ENCODE data around the gene ATAD1.

Gene ATAD1

DNA sequence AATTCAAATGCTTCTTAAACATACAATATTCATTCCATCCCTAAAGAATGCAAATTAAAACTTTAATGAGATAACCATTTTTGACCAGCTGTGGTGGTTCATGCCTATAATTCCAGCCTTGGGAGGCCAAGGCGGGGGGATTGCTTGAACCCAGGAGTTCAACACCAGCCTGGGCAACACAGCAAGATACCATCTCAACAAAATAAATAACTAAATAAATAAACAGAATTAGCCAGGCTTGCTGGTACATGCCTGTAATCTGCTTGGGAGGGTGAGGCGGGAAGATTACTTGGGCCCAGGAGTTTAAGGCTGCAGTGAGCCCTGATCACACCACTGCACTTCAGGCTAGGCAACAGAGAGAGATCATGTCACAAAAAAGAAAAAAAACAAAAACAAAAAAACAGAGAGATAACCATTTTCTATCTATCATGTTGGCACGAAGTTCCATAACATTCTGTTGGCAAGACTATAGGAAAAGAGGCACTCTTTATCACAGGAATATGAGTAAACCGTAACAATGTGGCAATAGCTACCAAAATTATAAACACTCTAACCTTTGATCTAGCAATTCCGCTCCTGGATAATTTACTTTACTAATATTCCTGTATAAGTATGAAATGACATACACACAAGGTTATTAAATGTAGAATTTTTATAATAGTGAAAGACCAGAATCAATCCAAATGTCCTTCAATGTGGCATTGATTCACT lies 52.2 kb downstream of the ATAD1 start:
- ATAC-seq, result no peak
- TF ChIP-seq, protein P1, sequence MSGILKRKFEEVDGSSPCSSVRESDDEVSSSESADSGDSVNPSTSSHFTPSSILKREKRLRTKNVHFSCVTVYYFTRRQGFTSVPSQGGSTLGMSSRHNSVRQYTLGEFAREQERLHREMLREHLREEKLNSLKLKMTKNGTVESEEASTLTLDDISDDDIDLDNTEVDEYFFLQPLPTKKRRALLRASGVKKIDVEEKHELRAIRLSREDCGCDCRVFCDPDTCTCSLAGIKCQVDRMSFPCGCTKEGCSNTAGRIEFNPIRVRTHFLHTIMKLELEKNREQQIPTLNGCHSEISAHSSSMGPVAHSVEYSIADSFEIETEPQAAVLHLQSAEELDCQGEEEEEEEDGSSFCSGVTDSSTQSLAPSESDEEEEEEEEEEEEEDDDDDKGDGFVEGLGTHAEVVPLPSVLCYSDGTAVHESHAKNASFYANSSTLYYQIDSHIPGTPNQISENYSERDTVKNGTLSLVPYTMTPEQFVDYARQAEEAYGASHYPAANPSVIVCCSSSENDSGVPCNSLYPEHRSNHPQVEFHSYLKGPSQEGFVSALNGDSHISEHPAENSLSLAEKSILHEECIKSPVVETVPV (CRISPR knock-in tag; IDR thresholded peaks at IDR 0.05), result no peak
- TF ChIP-seq TCF4 (CRISPR knock-in tag; IDR thresholded peaks at IDR 0.05; ENCODE audit: borderline replicate concordance) (no peak), TOX (CRISPR knock-in tag; IDR thresholded peaks at IDR 0.05; ENCODE audit: borderline replicate concordance) (no peak), SNAI2 (CRISPR knock-in tag; IDR thresholded peaks at IDR 0.05) (no peak), ZNF565 (CRISPR knock-in tag; conservative IDR thresholded peaks at IDR 0.05; ENCODE audit: low read depth) (no peak), BACH2 (CRISPR knock-in tag; IDR thresholded peaks at IDR 0.05; ENCODE audit: borderline replicate concordance) (no peak), ESRRG (CRISPR knock-in tag; IDR thresholded peaks at IDR 0.05) (no peak), ARNTL (CRISPR knock-in tag; IDR thresholded peaks at IDR 0.05; ENCODE audit: borderline replicate concordance, low read depth) (no peak), PPARA (CRISPR knock-in tag; IDR thresholded peaks at IDR 0.05; ENCODE audit: borderline replicate concordance) (no peak), GLIS3 (CRISPR knock-in tag; IDR thresholded peaks at IDR 0.05) (no peak), ISL1 (CRISPR knock-in tag; IDR thresholded peaks at IDR 0.05) (no peak)
- TF ChIP-seq, protein P2, sequence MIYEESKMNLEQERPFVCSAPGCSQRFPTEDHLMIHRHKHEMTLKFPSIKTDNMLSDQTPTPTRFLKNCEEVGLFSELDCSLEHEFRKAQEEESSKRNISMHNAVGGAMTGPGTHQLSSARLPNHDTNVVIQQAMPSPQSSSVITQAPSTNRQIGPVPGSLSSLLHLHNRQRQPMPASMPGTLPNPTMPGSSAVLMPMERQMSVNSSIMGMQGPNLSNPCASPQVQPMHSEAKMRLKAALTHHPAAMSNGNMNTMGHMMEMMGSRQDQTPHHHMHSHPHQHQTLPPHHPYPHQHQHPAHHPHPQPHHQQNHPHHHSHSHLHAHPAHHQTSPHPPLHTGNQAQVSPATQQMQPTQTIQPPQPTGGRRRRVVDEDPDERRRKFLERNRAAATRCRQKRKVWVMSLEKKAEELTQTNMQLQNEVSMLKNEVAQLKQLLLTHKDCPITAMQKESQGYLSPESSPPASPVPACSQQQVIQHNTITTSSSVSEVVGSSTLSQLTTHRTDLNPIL (CRISPR knock-in tag; IDR thresholded peaks at IDR 0.05; ENCODE audit: low read depth), result no peak
- TF ChIP-seq, protein P3, sequence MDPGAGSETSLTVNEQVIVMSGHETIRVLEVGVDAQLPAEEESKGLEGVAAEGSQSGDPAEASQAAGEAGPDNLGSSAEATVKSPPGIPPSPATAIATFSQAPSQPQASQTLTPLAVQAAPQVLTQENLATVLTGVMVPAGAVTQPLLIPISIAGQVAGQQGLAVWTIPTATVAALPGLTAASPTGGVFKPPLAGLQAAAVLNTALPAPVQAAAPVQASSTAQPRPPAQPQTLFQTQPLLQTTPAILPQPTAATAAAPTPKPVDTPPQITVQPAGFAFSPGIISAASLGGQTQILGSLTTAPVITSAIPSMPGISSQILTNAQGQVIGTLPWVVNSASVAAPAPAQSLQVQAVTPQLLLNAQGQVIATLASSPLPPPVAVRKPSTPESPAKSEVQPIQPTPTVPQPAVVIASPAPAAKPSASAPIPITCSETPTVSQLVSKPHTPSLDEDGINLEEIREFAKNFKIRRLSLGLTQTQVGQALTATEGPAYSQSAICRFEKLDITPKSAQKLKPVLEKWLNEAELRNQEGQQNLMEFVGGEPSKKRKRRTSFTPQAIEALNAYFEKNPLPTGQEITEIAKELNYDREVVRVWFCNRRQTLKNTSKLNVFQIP (CRISPR knock-in tag; IDR thresholded peaks at IDR 0.05; ENCODE audit: borderline replicate concordance, low read depth), result no peak

DNA sequence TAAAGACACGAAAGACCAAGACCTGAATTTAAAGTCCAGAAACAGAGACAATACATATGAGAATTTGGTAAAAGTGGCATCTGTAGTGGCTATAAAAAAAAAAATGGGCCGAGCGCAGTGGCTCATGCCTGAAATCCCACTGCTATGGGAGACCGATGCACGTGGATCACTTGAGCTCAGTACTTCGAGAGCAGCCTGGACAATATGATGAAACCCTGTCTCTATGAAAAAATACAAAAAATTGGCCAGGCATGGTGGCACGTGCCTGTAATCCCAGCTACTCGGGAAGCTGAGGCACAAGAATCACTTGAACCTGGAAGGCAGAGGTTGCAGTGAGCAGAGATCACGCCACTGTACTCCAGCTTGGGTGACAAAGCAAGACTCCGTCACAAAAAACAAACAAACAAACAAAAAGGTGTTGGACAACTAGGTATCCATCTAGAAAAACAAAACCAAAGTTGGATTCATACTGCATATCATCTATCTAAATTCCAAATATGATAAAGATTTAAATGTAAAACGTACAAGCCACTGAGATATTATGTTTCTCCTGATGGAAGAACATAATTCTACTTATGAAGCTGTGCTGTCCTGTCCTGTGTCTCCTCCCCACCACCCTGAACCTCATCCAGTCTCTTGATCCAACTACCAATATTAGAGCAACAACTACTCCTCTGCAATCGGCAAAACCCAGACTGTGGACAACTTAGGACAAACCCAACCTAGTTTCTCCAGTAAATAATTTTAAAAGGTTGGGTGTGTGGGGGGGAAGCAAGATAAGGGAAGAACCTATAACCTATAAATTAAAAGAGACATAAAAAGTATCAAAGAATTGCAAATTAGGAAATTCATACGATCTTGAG lies 53.7 kb downstream of the ATAD1 start:
- ATAC-seq, result no peak
- TF ChIP-seq BACH2 (CRISPR knock-in tag; IDR thresholded peaks at IDR 0.05; ENCODE audit: borderline replicate concordance) (no peak), ZFP3 (CRISPR knock-in tag; IDR thresholded peaks at IDR 0.05) (peak; percentile 67; the same call in 1 of the 2 replicates)
- TF ChIP-seq, protein P3 (CRISPR knock-in tag; IDR thresholded peaks at IDR 0.05; ENCODE audit: borderline replicate concordance, low read depth), result no peak

DNA sequence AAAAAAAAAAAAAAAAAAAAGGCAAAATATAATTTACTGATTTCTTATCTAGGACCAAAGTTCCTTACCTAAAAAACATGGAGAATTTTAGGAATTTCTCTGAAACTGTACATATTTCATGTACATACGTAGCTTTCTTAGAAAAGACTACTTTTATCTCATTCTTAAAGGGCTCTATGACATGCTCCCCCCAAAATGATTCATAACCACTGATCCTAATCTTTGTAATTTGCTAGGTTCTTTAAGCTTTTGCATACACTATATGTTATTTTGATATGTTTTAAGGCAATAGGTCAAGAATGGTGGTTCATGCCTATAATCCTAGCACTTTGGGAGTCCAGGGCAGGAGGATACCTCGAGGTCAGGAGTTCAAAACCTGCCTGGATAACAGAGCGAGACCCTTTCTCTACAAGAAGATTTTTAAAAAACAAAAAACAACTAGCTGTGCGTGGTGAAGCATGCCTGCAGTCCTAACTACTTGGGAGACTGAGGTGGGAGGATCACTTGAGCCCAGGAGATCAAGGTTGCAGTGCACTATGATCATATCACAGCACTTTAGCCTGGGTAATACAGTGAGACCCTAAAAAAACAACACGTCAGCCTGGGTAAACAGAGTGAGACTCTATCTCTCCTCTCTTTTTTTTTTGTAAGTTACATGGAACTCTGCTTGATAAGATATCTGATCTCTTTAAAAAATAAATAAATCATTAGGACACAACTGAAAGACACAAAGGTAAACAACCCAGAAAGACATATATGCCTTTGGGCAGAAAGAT lies 54.8 kb downstream of the ATAD1 start:
- TF ChIP-seq RARB (CRISPR knock-in tag; IDR thresholded peaks at IDR 0.05), result no peak
- TF ChIP-seq BACH2 (CRISPR knock-in tag; IDR thresholded peaks at IDR 0.05; ENCODE audit: borderline replicate concordance), result no peak
- TF ChIP-seq ZNF8 (CRISPR knock-in tag; IDR thresholded peaks at IDR 0.05), result no peak
- no peak for ATAC-seq

DNA sequence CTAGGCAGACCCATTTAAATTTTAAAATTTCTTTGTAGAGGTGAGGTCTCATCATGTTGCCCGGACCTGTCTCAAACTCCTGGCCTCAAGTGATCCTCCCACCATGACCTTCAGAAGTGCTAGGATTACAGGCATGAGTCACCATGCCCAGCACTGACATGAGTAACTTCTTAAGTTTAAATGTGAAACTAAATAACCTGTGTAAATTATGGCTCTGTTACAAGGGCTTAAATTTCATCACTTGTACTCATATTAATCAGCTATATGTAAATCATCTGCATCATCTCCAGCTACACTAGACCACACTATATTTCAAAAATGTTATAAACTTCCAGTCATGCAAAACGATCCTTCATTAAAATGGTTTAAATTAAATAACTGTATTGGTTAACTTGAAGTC lies 56.1 kb downstream of the ATAD1 start:
- no peak for TF ChIP-seq ZNF8 (CRISPR knock-in tag; IDR thresholded peaks at IDR 0.05)
- TF ChIP-seq ZC3H10 (CRISPR knock-in tag; IDR thresholded peaks at IDR 0.05), result 0 out of 2 replicates have a peak, but pooled peaks have one; percentile 36
- ATAC-seq, result peak; percentile 84

DNA sequence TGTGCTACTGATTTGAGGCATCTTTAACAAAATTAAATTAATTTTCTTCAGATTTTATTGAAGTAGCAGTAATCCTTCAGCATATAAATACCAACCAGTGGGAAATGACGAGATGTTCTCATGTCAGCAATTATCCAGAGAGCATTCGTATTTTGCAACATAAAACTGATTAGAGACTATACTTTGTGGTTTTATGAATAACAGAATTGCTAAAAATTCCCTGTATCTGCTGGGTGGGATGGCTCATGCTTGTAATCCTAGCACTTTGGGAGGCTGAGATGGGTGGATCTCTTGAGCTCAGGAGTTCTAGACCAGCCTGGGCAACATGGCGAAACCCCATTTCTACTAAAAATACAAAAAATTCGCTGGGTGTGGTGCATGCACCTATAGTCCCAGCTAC lies 56.9 kb downstream of the ATAD1 start:
- no peak for ATAC-seq

More for the DNA sequence above, 56.9 kb downstream of the ATAD1 start:
- TF ChIP-seq PPARA (CRISPR knock-in tag; IDR thresholded peaks at IDR 0.05; ENCODE audit: borderline replicate concordance) (no peak), ZNF8 (CRISPR knock-in tag; IDR thresholded peaks at IDR 0.05) (no peak), RARB (CRISPR knock-in tag; IDR thresholded peaks at IDR 0.05) (no peak), BACH2 (CRISPR knock-in tag; IDR thresholded peaks at IDR 0.05; ENCODE audit: borderline replicate concordance) (no peak), ZFP30 (CRISPR knock-in tag; IDR thresholded peaks at IDR 0.05) (no peak)
- TF ChIP-seq, protein P4, sequence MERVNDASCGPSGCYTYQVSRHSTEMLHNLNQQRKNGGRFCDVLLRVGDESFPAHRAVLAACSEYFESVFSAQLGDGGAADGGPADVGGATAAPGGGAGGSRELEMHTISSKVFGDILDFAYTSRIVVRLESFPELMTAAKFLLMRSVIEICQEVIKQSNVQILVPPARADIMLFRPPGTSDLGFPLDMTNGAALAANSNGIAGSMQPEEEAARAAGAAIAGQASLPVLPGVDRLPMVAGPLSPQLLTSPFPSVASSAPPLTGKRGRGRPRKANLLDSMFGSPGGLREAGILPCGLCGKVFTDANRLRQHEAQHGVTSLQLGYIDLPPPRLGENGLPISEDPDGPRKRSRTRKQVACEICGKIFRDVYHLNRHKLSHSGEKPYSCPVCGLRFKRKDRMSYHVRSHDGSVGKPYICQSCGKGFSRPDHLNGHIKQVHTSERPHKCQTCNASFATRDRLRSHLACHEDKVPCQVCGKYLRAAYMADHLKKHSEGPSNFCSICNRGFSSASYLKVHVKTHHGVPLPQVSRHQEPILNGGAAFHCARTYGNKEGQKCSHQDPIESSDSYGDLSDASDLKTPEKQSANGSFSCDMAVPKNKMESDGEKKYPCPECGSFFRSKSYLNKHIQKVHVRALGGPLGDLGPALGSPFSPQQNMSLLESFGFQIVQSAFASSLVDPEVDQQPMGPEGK (CRISPR knock-in tag; IDR thresholded peaks at IDR 0.05; ENCODE audit: borderline replicate concordance), result no peak

Measured in SK-N-SH treated with all-trans-retinoic acid at 6 μM for 48 hours (cell line).